GM12865 (cell line): Measurements from ENCODE around the gene WTAP.
"Not testable (repeated sequence)": the region's sequence is repeated elsewhere in the genome, so short reads cannot be mapped to it uniquely, and the experiment has no call there.

Source experiments
- DNase-seq: peaks from one replicate; pipeline ENCODE4 v3.0.0; 2010; ENCODE audit warnings: low read depth
- H3K4me3 ChIP-seq: 2 replicates; pipeline ENCODE4 v1.5.1; 2011; ENCODE audit warnings: mild to moderate bottlenecking, low read depth, low read length, control low read depth
- TF ChIP-seq, protein P1 (sequence below): IDR thresholded peaks from 2 replicates; pipeline ENCODE4 v1.5.1; 2011; ENCODE audit warnings: low read length, control low read depth, low read depth, inconsistent platforms; ENCODE audit not compliant: insufficient read depth; ENCODE audit errors: missing control alignments

WTAP gene

DNA sequence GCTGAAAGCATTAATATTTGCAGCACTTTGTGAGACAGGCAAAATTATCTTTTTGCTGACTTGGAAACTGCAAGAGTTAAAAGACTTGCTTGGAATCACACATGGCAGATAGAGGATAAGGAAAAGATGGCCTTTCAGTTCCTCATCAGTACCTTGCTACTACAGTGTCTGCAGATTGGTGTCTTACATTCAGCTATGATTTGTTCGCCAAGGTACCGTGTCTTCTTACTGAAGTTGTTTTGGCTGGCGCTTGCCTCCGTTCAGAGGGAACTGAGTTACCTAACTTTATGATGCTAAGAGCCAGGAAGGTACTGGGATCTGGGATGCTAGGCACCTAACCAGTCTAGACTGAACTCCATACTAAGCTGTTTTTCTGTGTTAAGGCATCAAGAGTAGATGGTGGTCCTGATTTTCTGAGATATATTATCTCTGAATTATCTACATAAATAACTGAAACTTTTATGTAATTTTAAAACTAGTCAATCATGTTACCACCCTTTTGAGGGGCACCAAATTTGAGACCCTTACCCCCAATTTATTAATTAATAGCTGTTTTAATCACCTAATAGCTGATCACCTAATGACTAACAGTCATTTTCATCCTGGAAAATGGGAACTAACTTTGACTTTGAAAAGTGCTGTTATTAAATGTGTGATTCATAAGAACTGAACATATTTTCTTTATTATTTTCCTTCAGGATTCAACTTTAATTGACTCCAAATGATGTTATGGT is 2.5 kb downstream of the WTAP start:
- H3K4me3 ChIP-seq, result peak overlapping the region; percentile 97
- TF ChIP-seq, protein P1, sequence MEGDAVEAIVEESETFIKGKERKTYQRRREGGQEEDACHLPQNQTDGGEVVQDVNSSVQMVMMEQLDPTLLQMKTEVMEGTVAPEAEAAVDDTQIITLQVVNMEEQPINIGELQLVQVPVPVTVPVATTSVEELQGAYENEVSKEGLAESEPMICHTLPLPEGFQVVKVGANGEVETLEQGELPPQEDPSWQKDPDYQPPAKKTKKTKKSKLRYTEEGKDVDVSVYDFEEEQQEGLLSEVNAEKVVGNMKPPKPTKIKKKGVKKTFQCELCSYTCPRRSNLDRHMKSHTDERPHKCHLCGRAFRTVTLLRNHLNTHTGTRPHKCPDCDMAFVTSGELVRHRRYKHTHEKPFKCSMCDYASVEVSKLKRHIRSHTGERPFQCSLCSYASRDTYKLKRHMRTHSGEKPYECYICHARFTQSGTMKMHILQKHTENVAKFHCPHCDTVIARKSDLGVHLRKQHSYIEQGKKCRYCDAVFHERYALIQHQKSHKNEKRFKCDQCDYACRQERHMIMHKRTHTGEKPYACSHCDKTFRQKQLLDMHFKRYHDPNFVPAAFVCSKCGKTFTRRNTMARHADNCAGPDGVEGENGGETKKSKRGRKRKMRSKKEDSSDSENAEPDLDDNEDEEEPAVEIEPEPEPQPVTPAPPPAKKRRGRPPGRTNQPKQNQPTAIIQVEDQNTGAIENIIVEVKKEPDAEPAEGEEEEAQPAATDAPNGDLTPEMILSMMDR, result no peak
- peak; percentile 59 for DNase-seq

DNA sequence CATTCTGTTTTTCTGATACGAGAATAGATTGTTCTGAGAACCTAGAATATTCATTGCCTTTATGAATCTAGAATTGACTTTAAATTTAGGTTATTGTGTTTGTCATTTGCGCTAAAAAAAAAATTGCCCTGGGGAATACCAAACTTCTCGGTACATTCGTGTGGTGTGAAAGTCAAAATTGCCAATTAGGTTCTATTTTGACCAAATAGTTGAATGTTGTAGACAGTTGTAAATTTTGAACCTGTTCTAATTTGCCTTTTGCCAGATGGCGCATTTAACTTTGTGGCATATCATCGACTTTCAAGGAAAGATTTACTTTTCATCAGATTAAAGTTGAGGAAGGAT is 3.0 kb downstream of the WTAP start:
- peak overlapping the region; percentile 97 for H3K4me3 ChIP-seq

DNA sequence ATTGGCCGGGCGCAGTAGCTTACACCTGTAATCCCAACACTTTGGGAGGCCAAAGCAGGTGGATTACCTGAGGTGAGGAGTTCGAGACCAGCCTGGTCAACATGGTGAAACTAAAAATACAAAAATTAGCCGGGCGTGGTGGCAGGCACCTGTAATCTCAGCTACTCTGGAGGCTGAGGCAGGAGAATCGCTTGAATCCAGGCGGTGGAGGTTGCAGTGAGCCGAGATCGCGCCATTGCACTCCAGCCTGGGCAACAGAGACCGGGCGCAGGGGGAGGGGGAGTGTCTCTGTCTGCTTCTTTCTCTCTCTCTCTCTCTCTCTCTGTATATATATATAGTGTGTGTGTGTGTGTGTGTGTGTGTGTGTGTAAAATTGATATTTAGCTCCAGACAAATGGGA is 5.2 kb downstream of the WTAP start:
- not testable (repeated sequence) for H3K4me3 ChIP-seq, DNase-seq

More for the DNA sequence above, 3.0 kb downstream of the WTAP start:
- TF ChIP-seq, protein P1, result no peak
- peak; percentile 38 for DNase-seq

DNA sequence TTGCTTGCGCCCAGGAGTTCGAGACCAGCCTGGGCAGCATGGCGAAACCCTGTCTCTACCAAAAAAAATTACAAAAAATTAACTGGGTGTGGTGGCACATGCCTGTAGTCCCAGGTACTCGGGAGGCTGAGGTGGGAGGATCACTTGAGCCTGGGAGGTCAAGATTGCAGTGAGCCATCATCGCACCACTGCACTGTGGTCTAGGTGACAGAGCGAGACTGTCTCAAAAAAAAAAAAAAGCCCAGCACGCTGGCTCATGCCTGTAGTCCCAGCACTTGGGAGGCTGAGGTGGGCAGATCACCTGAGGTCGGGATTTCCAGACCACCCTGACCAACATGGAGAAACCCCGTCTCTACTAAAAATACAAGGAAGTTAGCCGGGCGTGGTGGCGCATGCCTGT is 6.1 kb downstream of the WTAP start:
- not testable (repeated sequence) for H3K4me3 ChIP-seq, DNase-seq

DNA sequence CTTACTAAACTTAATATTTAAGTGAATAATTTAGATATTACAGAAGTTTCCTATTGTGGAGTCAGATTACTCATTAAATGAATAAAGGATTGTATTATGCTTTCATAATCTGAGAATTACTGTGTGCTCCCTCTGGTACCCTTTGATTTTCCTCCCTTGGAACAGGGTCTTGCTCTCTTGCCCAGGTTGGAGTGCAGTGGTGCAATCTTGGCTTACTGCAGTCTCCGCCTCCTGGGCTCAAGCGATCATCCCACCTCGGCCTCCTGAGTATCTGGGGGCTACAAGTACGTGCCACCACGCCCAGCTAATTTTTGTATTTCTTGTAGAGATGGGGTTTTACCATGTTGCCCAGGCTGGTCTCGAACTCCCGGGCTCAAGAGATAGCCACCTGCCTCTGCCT is 9.6 kb downstream of the WTAP start:
- TF ChIP-seq, protein P1, result no peak
- DNase-seq, result no peak
- H3K4me3 ChIP-seq, result no peak overlapping the region

DNA sequence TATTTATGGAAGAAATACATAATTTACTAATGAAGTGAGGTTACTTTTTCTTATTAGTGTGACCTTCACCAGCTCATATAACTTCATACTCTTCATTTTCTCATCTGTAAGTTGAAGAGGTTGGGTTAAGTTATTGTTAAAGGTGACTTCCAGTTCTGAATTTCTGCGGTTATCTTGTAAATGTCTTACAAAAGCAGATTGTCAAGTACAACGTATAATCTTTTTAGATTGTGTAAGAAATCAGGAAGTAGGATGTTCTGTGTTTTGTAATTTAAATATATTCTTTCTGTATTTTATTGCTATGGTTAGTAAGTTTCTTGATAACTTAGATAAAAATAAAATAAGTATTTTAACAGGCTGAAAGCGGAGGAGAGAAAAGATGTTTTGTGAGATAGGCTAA is 12.0 kb downstream of the WTAP start:
- H3K4me3 ChIP-seq, result no peak overlapping the region
- DNase-seq, result no peak
- TF ChIP-seq, protein P1, result no peak

DNA sequence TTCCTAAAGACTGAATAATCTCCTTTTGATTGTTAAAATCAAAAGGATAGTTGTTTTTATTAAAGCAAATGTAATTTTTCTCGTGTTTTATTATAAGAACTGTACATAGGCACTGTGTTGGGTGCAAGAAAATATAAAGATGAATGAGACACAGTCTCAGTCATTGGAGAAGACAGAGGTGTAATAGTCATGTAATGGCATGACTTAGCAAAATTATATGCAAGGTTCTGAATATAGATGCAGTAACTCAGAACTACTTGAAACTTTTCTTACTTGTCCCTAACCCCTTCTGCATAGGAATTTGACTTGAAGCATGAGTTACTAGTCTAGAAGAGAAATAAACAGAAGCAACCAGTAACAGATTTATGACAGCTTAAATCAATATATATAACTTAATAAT is 14.9 kb downstream of the WTAP start:
- TF ChIP-seq, protein P1, result no peak
- no peak for DNase-seq
- no peak overlapping the region for H3K4me3 ChIP-seq

DNA sequence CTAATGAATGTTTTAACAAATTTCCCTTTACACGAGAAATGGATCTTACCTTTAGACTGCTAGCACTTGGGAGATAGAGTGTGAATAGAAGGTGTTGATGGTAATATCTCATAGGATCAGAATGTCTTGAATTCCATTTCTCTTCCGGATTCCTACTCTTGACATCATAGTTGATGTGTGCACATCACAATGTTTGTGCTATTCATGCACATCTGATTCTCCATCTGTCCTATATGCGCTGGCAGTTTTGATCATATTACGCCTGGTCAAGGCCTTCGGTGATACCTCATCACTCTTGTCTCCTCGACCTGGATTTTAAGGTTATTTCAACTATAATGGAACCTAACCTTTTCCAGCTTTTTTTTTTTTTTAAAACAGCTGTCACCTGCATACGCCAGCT is 17.8 kb downstream of the WTAP start:
- TF ChIP-seq, protein P1, result no peak
- DNase-seq, result no peak

More for the DNA sequence above, 17.8 kb downstream of the WTAP start:
- no peak overlapping the region for H3K4me3 ChIP-seq
